ENCODE data around the gene TRAF2. TPM values are rescaled to one million over a fixed set of nuclear protein-coding genes. Genes with fewer than 3 reads are reported as not detected.

The TRAF2 gene
- total RNA-seq, 1 experiment from 2014 or later, result 11.5 TPM

DNA sequence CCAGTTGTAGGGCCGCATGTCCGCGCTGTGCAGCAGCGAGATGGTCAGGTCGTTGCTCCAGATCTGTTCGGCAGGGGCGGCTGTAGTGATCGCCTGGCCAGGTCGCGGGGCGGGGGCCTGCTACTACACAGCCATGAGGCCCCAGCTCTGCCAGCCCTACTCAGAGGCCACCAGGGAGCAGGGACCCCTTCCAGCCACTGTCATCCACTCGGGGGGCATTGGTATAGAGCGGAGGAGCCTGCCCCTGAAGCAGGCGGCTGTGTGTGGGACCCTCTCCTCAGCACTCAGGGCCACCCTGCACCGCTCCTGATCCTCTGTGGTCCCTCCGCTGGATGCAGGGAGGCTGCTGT lies 56.5 kb downstream of the TRAF2 start:
- H3K27ac ChIP-seq (ENCODE audit: low read length), result no peak overlapping the region
- no peak for ATAC-seq
- H3K9ac ChIP-seq (ENCODE audit: low read length), result peak overlapping the region; percentile 83; the same call in 1 of the 2 replicates
- no peak overlapping the region for H2AFZ ChIP-seq (ENCODE audit: low read length)
- no peaks in the 10 kb centered on the region for H3F3A ChIP-seq (ENCODE audit: low read length, unreplicated experiment)
- intact Hi-C loops (cut with micrococcal nuclease), result no loop called here
- H3K79me2 ChIP-seq (ENCODE audit: low read length), result peaks cover 26% of the 10 kb centered on the region
- H3K4me2 ChIP-seq (ENCODE audit: low read length), result peak overlapping the region; percentile 98
- H3K27me3 ChIP-seq (ENCODE audit: low read length), result no peaks in the 10 kb centered on the region
- TF ChIP-seq, protein P1, sequence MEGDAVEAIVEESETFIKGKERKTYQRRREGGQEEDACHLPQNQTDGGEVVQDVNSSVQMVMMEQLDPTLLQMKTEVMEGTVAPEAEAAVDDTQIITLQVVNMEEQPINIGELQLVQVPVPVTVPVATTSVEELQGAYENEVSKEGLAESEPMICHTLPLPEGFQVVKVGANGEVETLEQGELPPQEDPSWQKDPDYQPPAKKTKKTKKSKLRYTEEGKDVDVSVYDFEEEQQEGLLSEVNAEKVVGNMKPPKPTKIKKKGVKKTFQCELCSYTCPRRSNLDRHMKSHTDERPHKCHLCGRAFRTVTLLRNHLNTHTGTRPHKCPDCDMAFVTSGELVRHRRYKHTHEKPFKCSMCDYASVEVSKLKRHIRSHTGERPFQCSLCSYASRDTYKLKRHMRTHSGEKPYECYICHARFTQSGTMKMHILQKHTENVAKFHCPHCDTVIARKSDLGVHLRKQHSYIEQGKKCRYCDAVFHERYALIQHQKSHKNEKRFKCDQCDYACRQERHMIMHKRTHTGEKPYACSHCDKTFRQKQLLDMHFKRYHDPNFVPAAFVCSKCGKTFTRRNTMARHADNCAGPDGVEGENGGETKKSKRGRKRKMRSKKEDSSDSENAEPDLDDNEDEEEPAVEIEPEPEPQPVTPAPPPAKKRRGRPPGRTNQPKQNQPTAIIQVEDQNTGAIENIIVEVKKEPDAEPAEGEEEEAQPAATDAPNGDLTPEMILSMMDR (conservative IDR thresholded peaks at IDR 0.05; ENCODE audit: low read depth, low read length), result no peak
- TF ChIP-seq EZH2 (IDR thresholded peaks at IDR 0.05; ENCODE audit: low read length, unreplicated experiment) (no peak), EZH2phosphoT487 (IDR thresholded peaks at IDR 0.05; ENCODE audit: borderline replicate concordance, low read length) (no peak)
- no TSS peak for BruUV-seq (replicated peaks)
- no peaks in the 10 kb centered on the region for H3K9me3 ChIP-seq (ENCODE audit: low read length)
- H3K4me1 ChIP-seq (ENCODE audit: insufficient read depth, low read length), result peaks cover under 1% of the 10 kb centered on the region; the same call in 1 of the 2 replicates
- CTCF ChIA-PET, result no interaction called here
- no peaks in the 10 kb centered on the region for H4K20me1 ChIP-seq (ENCODE audit: low read length)
- H3K36me3 ChIP-seq (ENCODE audit: low read depth, low read length), result no peaks in the 10 kb centered on the region; the same call in 1 of the 2 replicates
- H3K9me2 ChIP-seq (replicated peaks; ENCODE audit: low read length), result no peaks in the 10 kb centered on the region
- DNase-seq, result no peak
- POLR2A ChIA-PET (ENCODE audit: unreplicated experiment), result no interaction called here
- peak overlapping the region; percentile 71 for H3K4me3 ChIP-seq (ENCODE audit: low read length)

DNA sequence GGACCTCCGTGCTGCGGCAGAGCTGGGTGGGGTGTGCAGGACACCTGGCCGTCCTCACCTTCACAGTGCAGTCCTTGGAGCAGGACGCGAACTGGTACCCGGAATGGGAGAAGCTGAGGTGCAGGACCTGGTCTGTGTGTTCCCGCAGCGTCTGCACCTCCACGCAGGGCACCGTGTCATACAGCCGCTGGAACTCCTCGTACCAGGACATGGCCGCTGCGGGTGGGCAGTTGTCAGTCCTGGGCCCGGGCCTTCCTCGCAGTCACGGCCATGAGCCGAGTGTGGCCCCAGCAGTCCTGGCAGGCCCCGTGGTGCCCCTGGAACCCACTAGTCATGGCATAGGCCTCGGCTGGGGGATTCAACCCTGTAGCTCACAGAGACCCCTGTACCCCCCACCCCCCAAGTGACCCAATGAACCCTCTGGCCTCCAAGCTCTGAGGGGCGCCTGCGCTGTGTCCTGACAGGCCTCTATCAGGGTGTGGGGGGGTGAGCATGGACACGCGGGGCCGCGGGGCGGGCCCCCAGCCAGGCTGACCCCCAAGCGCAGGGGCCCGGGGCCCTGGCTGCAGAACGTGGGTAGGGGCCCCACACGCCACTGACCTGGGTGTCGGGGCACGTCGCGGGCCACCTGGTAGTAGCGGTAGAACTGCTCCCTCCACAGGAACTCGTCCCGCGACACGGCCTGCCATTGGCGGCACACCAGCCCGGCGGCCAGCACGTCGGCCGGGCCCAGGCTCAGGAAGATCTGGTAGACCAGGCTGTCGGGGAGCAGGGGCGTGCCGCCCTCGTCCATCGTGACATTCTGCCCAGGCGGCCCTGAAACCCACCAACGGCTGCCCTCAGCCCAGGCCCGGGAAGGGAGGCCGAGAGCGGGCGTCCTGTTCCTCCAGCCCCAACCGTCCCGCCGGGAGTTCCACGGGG lies 57.2 kb downstream of the TRAF2 start:
- H3K9me3 ChIP-seq (ENCODE audit: low read length), result no peaks in the 10 kb centered on the region
- no peak overlapping the region for H3K27ac ChIP-seq (ENCODE audit: low read length)
- no peaks in the 10 kb centered on the region; the same call in 1 of the 2 replicates for H3K36me3 ChIP-seq (ENCODE audit: low read depth, low read length)
- ChIA-PET CTCF (interaction anchor here (1.1 kb wide), 1 partner anchor 53 kb away, joined by 3 read pairs; the partner anchor contains the start of gene CLIC3), POLR2A (ENCODE audit: unreplicated experiment) (interaction anchor here (0.5 kb wide), 1 partner anchor 49 kb away, joined by 6 read pairs; the partner anchor contains the start of gene PAXX)
- peaks cover 26% of the 10 kb centered on the region for H3K79me2 ChIP-seq (ENCODE audit: low read length)
- H3F3A ChIP-seq (ENCODE audit: low read length, unreplicated experiment), result no peaks in the 10 kb centered on the region
- H3K27me3 ChIP-seq (ENCODE audit: low read length), result no peaks in the 10 kb centered on the region
- H4K20me1 ChIP-seq (ENCODE audit: low read length), result no peaks in the 10 kb centered on the region
- H3K4me3 ChIP-seq (ENCODE audit: low read length), result peak overlapping the region; percentile 71
- DNase-seq (peak; percentile 18), ATAC-seq (peak; percentile 23)
- no peak overlapping the region for H2AFZ ChIP-seq (ENCODE audit: low read length)
- TSS peak; percentile 27 for BruUV-seq (replicated peaks)
- H3K4me2 ChIP-seq (ENCODE audit: low read length), result peak overlapping the region; percentile 98
- H3K4me1 ChIP-seq (ENCODE audit: insufficient read depth, low read length), result peaks cover 6% of the 10 kb centered on the region; the same call in 1 of the 2 replicates
- TF ChIP-seq EZH2phosphoT487 (IDR thresholded peaks at IDR 0.05; ENCODE audit: borderline replicate concordance, low read length) (no peak), EZH2 (IDR thresholded peaks at IDR 0.05; ENCODE audit: low read length, unreplicated experiment) (no peak)
- TF ChIP-seq, protein P1 (conservative IDR thresholded peaks at IDR 0.05; ENCODE audit: low read depth, low read length), result no peak
- intact Hi-C loops (cut with micrococcal nuclease), result loop anchor here (2.0 kb wide), 1 partner anchor 57 kb away; the partner anchor contains the start of gene TRAF2
- peak overlapping the region; percentile 83 for H3K9ac ChIP-seq (ENCODE audit: low read length)
- H3K9me2 ChIP-seq (replicated peaks; ENCODE audit: low read length), result no peaks in the 10 kb centered on the region

All from PC-3 (cell line).